GM23338 (cell line): ENCODE data around the gene ADGRL3. TPM values are rescaled to one million over a fixed set of nuclear protein-coding genes. Genes with fewer than 3 reads are reported as not detected.

ENCODE experiments used
- ATAC-seq: fragments of 200-7000 bp; cut with Tn5 transposase; 3 replicates; pipeline ENCODE4 v1.9.1; 2020
- DNase-seq: peaks from one replicate; pipeline ENCODE4 v3.0.0-alpha.2; 2015; ENCODE audit warnings: low spot score
- H2AFZ ChIP-seq: fragments of 200-600 bp; sonication (generic); 2 replicates; pipeline ENCODE4 v1.8.0; 2016; ENCODE audit warnings: antibody characterized with exemption, mild to moderate bottlenecking, moderate library complexity
- H3F3A ChIP-seq: fragments of 200-600 bp; sonication (generic); replicated peaks from 2 replicates; pipeline ENCODE4 v1.8.0; 2017; ENCODE audit warnings: antibody characterized with exemption, mixed run types, low read depth
- H3K27ac ChIP-seq: fragments of 200-600 bp; sonication (generic); 2 replicates; pipeline ENCODE4 v1.6.1; 2016; ENCODE audit warnings: low read depth
- H3K27me3 ChIP-seq: fragments of 200-600 bp; sonication (generic); 2 replicates; pipeline ENCODE4 v1.8.0; 2016; ENCODE audit warnings: mild to moderate bottlenecking, mixed run types, moderate library complexity; ENCODE audit not compliant: insufficient read depth
- H3K36me3 ChIP-seq: fragments of 200-600 bp; sonication (generic); 2 replicates; pipeline ENCODE4 v1.8.0; 2016; ENCODE audit warnings: mild to moderate bottlenecking; ENCODE audit not compliant: insufficient read depth
- H3K4me1 ChIP-seq: fragments of 200-600 bp; sonication (generic); 2 replicates; pipeline ENCODE4 v1.8.0; 2016; ENCODE audit warnings: mild to moderate bottlenecking, moderate library complexity; ENCODE audit not compliant: insufficient read depth
- H3K4me2 ChIP-seq: fragments of 200-600 bp; sonication (generic); 2 replicates; pipeline ENCODE4 v1.7.1; 2017; ENCODE audit warnings: mixed run types
- H3K4me3 ChIP-seq: fragments of 200-600 bp; sonication (generic); 2 replicates; pipeline ENCODE4 v1.6.1; 2016; ENCODE audit warnings: mixed run types
- H3K79me2 ChIP-seq: fragments of 200-600 bp; sonication (generic); replicated peaks from 2 replicates; pipeline ENCODE4 v1.8.0; 2017; ENCODE audit warnings: mild to moderate bottlenecking; ENCODE audit not compliant: insufficient read depth
- H3K9me2 ChIP-seq: fragments of 200-600 bp; sonication (generic); 2 replicates; pipeline ENCODE4 v1.8.0; 2017; ENCODE audit not compliant: insufficient read depth
- H4K20me1 ChIP-seq: fragments of 200-600 bp; sonication (generic); replicated peaks from 2 replicates; pipeline ENCODE4 v1.8.0; 2017; ENCODE audit warnings: mild to moderate bottlenecking; ENCODE audit not compliant: insufficient read depth
- H3K27ac Mint-ChIP-seq: 2 replicates; pipeline ENCODE4 v1.8.0; 2020; ENCODE audit warnings: inconsistent platforms, mild to moderate bottlenecking, moderate library complexity, mixed read lengths
- H3K27me3 Mint-ChIP-seq: 3 replicates; pipeline ENCODE4 v1.8.0; 2022; ENCODE audit warnings: low read depth, mild to moderate bottlenecking, moderate library complexity, mixed read lengths, inconsistent platforms; ENCODE audit not compliant: insufficient read depth, poor library complexity
- H3K36me3 Mint-ChIP-seq: 3 replicates; pipeline ENCODE4 v1.8.0; 2021; ENCODE audit warnings: low read depth, mild to moderate bottlenecking, inconsistent platforms, moderate library complexity, mixed read lengths
- H3K4me1 Mint-ChIP-seq: 3 replicates; pipeline ENCODE4 v1.8.0; 2020; ENCODE audit warnings: mild to moderate bottlenecking, inconsistent platforms, mixed read lengths
- H3K4me3 Mint-ChIP-seq: 3 replicates; pipeline ENCODE4 v1.8.0; 2021; ENCODE audit warnings: moderate library complexity, mild to moderate bottlenecking, inconsistent platforms, mixed read lengths
- H3K9me3 Mint-ChIP-seq: 3 replicates; pipeline ENCODE4 v1.8.0; 2020; ENCODE audit warnings: moderate library complexity, mild to moderate bottlenecking, inconsistent platforms, mixed read lengths
- CREB1 ChIP-seq: fragments of 250-450 bp; sonication (Bioruptor Pico); IDR thresholded peaks from 2 replicates; pipeline ENCODE4 v1.5.0; 2020; ENCODE audit warnings: low read depth, mild to moderate bottlenecking, moderate library complexity
- CTCF ChIP-seq, 2 experiments: fragments of 200-600 bp in 1 of 2; sonication (generic) in 1 of 2; conservative IDR thresholded peaks; 2 replicates each; pipeline versions ENCODE4 v1.5.1 to v1.6.1; 2016 to 2017; ENCODE audit warnings: antibody characterized with exemption in 2 of 2, low read depth in 2 of 2, mild to moderate bottlenecking in 2 of 2, moderate library complexity in 1 of 2
- ETS1 ChIP-seq: IDR thresholded peaks from 2 replicates; pipeline ENCODE4 v1.6.1; 2016; ENCODE audit warnings: antibody characterized with exemption
- EZH2 ChIP-seq: fragments of 200-600 bp; sonication (generic); IDR thresholded peaks from one replicate; pipeline ENCODE4 v1.8.0; 2017; ENCODE audit warnings: antibody characterized with exemption, mild to moderate bottlenecking, low read depth; ENCODE audit not compliant: unreplicated experiment
- EZH2phosphoT487 ChIP-seq: fragments of 200-600 bp; sonication (generic); IDR thresholded peaks from one replicate; pipeline ENCODE4 v1.8.1; 2018; ENCODE audit warnings: antibody characterized with exemption; ENCODE audit not compliant: unreplicated experiment
- JUNB ChIP-seq: IDR thresholded peaks from one replicate; pipeline ENCODE4 v1.6.1; 2016; ENCODE audit warnings: antibody characterized with exemption; ENCODE audit not compliant: unreplicated experiment
- POLR2AphosphoS5 ChIP-seq: IDR thresholded peaks from 2 replicates; pipeline ENCODE4 v1.6.1; 2016; ENCODE audit warnings: antibody characterized with exemption, low read depth
- STAT1 ChIP-seq: IDR thresholded peaks from one replicate; pipeline ENCODE4 v1.6.1; 2016; ENCODE audit warnings: antibody characterized with exemption; ENCODE audit not compliant: unreplicated experiment
- ZNF114 ChIP-seq: fragments of 250-450 bp; sonication (Bioruptor Pico); IDR thresholded peaks from 2 replicates; pipeline ENCODE4 v1.5.0; 2020; ENCODE audit warnings: mild to moderate bottlenecking, moderate library complexity
- ZNF331 ChIP-seq: fragments of 250-450 bp; sonication (Bioruptor Pico); IDR thresholded peaks from 2 replicates; pipeline ENCODE4 v1.5.0; 2020; ENCODE audit warnings: low read depth, mild to moderate bottlenecking, moderate library complexity
- ZNF462 ChIP-seq: fragments of 250-450 bp; sonication (Bioruptor Pico); IDR thresholded peaks from 2 replicates; pipeline ENCODE4 v1.5.0; 2020; ENCODE audit warnings: mild to moderate bottlenecking, moderate library complexity
- polyA plus RNA-seq: library from polyadenylated mRNA; unstranded; fragments of >200 nt; fragmentation: Nextera tagmentation; extraction: Ambion mirVana; gene quantifications from 2 replicates; pipeline ENCODE4 v1.2.1, GENCODE V29; 2016
- total RNA-seq: library from RNA; depleted of rRNA; stranded (reverse); fragments of >200 nt; shearing (Covaris generic); gene quantifications from 2 replicates; pipeline ENCODE4 v1.2.3, GENCODE V29; 2014

The ADGRL3 gene
- total and polyA plus RNA-seq, 2 experiments from 2014 or later = 9.7 to 16.5 TPM

- TF ChIP-seq ZNF462 (CRISPR knock-in tag) = no peak
- no peak for TF ChIP-seq CREB1 (CRISPR knock-in tag)
- no peak for TF ChIP-seq ZNF114 (CRISPR knock-in tag)
- TF ChIP-seq JUNB = no peak
- no peak for TF ChIP-seq STAT1
- TF ChIP-seq POLR2AphosphoS5 = no peak
Observed at GRCh38 chr4:61559396-61559795, 359.3 kb downstream of the ADGRL3 start (continued).

- H3K79me2 ChIP-seq = no peaks in the 10 kb centered on the region
- no peaks in the 10 kb centered on the region for H3K36me3 ChIP-seq
- H3K9me2 ChIP-seq = no peaks in the 10 kb centered on the region
- H3K27ac ChIP-seq = no peak overlapping the region
- Mint-ChIP-seq H3K4me1 (peaks cover 9% of the 10 kb centered on the region), H3K4me3 (no peak overlapping the region), H3K27ac (no peak overlapping the region), H3K36me3 (peaks cover 11% of the 10 kb centered on the region), H3K27me3 (no peaks in the 10 kb centered on the region), H3K9me3 (no peaks in the 10 kb centered on the region)
- no peak for ATAC-seq
- H3F3A ChIP-seq = no peaks in the 10 kb centered on the region
- TF ChIP-seq CREB1 (CRISPR knock-in tag) (no peak), CTCF (conservative IDR thresholded peaks at IDR 0.05; ENCODE audit: low read depth in 2 of 2) (no peak), POLR2AphosphoS5 (no peak), STAT1 (no peak), ZNF331 (CRISPR knock-in tag) (no peak), EZH2phosphoT487 (no peak), ZNF114 (CRISPR knock-in tag) (no peak), JUNB (no peak), EZH2 (no peak), ETS1 (no peak)
- H3K4me1 ChIP-seq = 0 out of 2 replicates have a peak, but pooled peaks cover 2% of the 10 kb centered on the region
- no peaks in the 10 kb centered on the region for H3K27me3 ChIP-seq
- no peak for DNase-seq
- H3K4me3 ChIP-seq = no peak overlapping the region
- H3K4me2 ChIP-seq = no peak overlapping the region
- H2AFZ ChIP-seq = no peak overlapping the region
- no peaks in the 10 kb centered on the region for H4K20me1 ChIP-seq
Observed at GRCh38 chr4:61561028-61561427, 360.9 kb downstream of the ADGRL3 start.
